ENCODE measurements around the gene BLOC1S3.

BLOC1S3 gene

GRCh38 chr19:45172611-45173208 is 5.9 kb upstream of the BLOC1S3 start:
- TF ChIP-seq ZC3H10 (CRISPR knock-in tag; IDR thresholded peaks at IDR 0.05) (no peak), ZFP30 (CRISPR knock-in tag; IDR thresholded peaks at IDR 0.05) (no peak), ESRRG (CRISPR knock-in tag; IDR thresholded peaks at IDR 0.05) (no peak), CSRNP3 (CRISPR knock-in tag; IDR thresholded peaks at IDR 0.05) (no peak), PATZ1 (CRISPR knock-in tag; IDR thresholded peaks at IDR 0.05; ENCODE audit: borderline replicate concordance) (no peak), TCF4 (CRISPR knock-in tag; IDR thresholded peaks at IDR 0.05; ENCODE audit: borderline replicate concordance) (no peak)
- no peak for ATAC-seq

GRCh38 chr19:45173816-45174215 is 4.8 kb upstream of the BLOC1S3 start:
- TF ChIP-seq PATZ1 (CRISPR knock-in tag; IDR thresholded peaks at IDR 0.05; ENCODE audit: borderline replicate concordance) (no peak), GLIS3 (CRISPR knock-in tag; IDR thresholded peaks at IDR 0.05) (no peak), ZNF70 (CRISPR knock-in tag; IDR thresholded peaks at IDR 0.05) (no peak), BACH2 (CRISPR knock-in tag; IDR thresholded peaks at IDR 0.05; ENCODE audit: borderline replicate concordance) (no peak), SNAI2 (CRISPR knock-in tag; IDR thresholded peaks at IDR 0.05) (no peak), CSRNP3 (CRISPR knock-in tag; IDR thresholded peaks at IDR 0.05) (no peak), ESRRG (CRISPR knock-in tag; IDR thresholded peaks at IDR 0.05) (no peak), ZNF8 (CRISPR knock-in tag; IDR thresholded peaks at IDR 0.05) (no peak), ARNTL (CRISPR knock-in tag; IDR thresholded peaks at IDR 0.05; ENCODE audit: borderline replicate concordance, low read depth) (no peak), ZNF565 (CRISPR knock-in tag; conservative IDR thresholded peaks at IDR 0.05; ENCODE audit: low read depth) (no peak), TSHZ2 (CRISPR knock-in tag; IDR thresholded peaks at IDR 0.05) (no peak), ZC3H10 (CRISPR knock-in tag; IDR thresholded peaks at IDR 0.05) (no peak), ZFP3 (CRISPR knock-in tag; IDR thresholded peaks at IDR 0.05) (no peak), CREB5 (CRISPR knock-in tag; IDR thresholded peaks at IDR 0.05; ENCODE audit: low read depth) (no peak), RARB (CRISPR knock-in tag; IDR thresholded peaks at IDR 0.05) (no peak), PPARA (CRISPR knock-in tag; IDR thresholded peaks at IDR 0.05; ENCODE audit: borderline replicate concordance) (no peak), TOX (CRISPR knock-in tag; IDR thresholded peaks at IDR 0.05; ENCODE audit: borderline replicate concordance) (no peak), OSR1 (CRISPR knock-in tag; IDR thresholded peaks at IDR 0.05) (no peak)
- ATAC-seq = no peak
